ENCODE measurements around the gene CSHL1.

The CSHL1 gene

GRCh38 chr17:63933598-63933997 is 22.5 kb upstream of the CSHL1 start:
- no peak overlapping the region for H2BK12ac ChIP-seq (ENCODE audit: low read length)
- no peak overlapping the region for H3K9ac ChIP-seq (ENCODE audit: low read length)
- no peak overlapping the region for H3K23ac ChIP-seq (ENCODE audit: low read length)
- no peak for DNase-seq
- H2AFZ ChIP-seq (ENCODE audit: insufficient read depth, low read length, poor library complexity), result no peak overlapping the region
- H3K18ac ChIP-seq (ENCODE audit: low read length), result no peak overlapping the region
- no CpG with 5 or more reads among the region's 8 CpGs for WGBS (ENCODE audit: extremely low coverage, insufficient coverage, insufficient read length)
- H3K27me3 ChIP-seq (ENCODE audit: insufficient read depth, low read length), result no peaks in the 10 kb centered on the region
- H3K36me3 ChIP-seq (ENCODE audit: control insufficient read depth in 1 of 2, insufficient read depth in 2 of 2, low read length in 2 of 2), result no peaks in the 10 kb centered on the region
- H3K4me3 ChIP-seq (ENCODE audit: low read depth, low read length), result no peak overlapping the region
- H2BK120ac ChIP-seq (ENCODE audit: insufficient read depth, low read length, poor library complexity), result no peak overlapping the region
- H4K12ac ChIP-seq (ENCODE audit: low read depth, low read length), result no peak overlapping the region
- H3K9me3 ChIP-seq (ENCODE audit: insufficient read depth, low read depth, low read length), result no peaks in the 10 kb centered on the region
- no peak overlapping the region for H3K4ac ChIP-seq (ENCODE audit: low read depth, low read length)
- no peaks in the 10 kb centered on the region for H3K4me1 ChIP-seq (ENCODE audit: control insufficient read depth in 1 of 2, insufficient read depth in 2 of 2, low read length in 2 of 2)
- H2BK5ac ChIP-seq (ENCODE audit: low read depth, low read length, poor library complexity), result no peak overlapping the region
- H3K27ac ChIP-seq (ENCODE audit: low read depth, low read length), result no peak overlapping the region
- H2AK5ac ChIP-seq (ENCODE audit: low read length), result no peak overlapping the region
- no peak overlapping the region for H3K14ac ChIP-seq (ENCODE audit: low read length)
- no peak overlapping the region for H4K8ac ChIP-seq (ENCODE audit: low read depth, low read length)
- no peaks in the 10 kb centered on the region for H3K79me2 ChIP-seq (ENCODE audit: control insufficient read depth, insufficient read depth, low read length, poor library complexity)
- no peaks in the 10 kb centered on the region for H3K79me1 ChIP-seq (ENCODE audit: low read length)
- H3K4me2 ChIP-seq (ENCODE audit: low read length), result no peak overlapping the region
- H4K91ac ChIP-seq (ENCODE audit: low read depth, low read length), result no peak overlapping the region

- Histone ChIP-seq H3K14ac (ENCODE audit: low read length) (no peak overlapping the region), H2BK12ac (ENCODE audit: low read length) (no peak overlapping the region), H3K27me3 (ENCODE audit: insufficient read depth, low read length) (no peaks in the 10 kb centered on the region), H2BK5ac (ENCODE audit: low read depth, low read length, poor library complexity) (no peak overlapping the region), H3K9me3 (ENCODE audit: insufficient read depth, low read depth, low read length) (no peaks in the 10 kb centered on the region), H3K79me1 (ENCODE audit: low read length) (no peaks in the 10 kb centered on the region), H3K18ac (ENCODE audit: low read length) (no peak overlapping the region), H3K27ac (ENCODE audit: low read depth, low read length) (no peak overlapping the region), H4K12ac (ENCODE audit: low read depth, low read length) (no peak overlapping the region), H3K36me3 (ENCODE audit: control insufficient read depth in 1 of 2, insufficient read depth in 2 of 2, low read length in 2 of 2) (no peaks in the 10 kb centered on the region), H3K79me2 (ENCODE audit: control insufficient read depth, insufficient read depth, low read length, poor library complexity) (no peaks in the 10 kb centered on the region), H4K8ac (ENCODE audit: low read depth, low read length) (no peak overlapping the region), H4K91ac (ENCODE audit: low read depth, low read length) (no peak overlapping the region), H3K9ac (ENCODE audit: low read length) (no peak overlapping the region), H2AK5ac (ENCODE audit: low read length) (no peak overlapping the region), H3K4ac (ENCODE audit: low read depth, low read length) (no peak overlapping the region), H3K4me1 (ENCODE audit: control insufficient read depth in 1 of 2, insufficient read depth in 2 of 2, low read length in 2 of 2) (no peaks in the 10 kb centered on the region), H3K4me2 (ENCODE audit: low read length) (no peak overlapping the region), H2BK120ac (ENCODE audit: insufficient read depth, low read length, poor library complexity) (no peak overlapping the region), H3K23ac (ENCODE audit: low read length) (no peak overlapping the region), H2AFZ (ENCODE audit: insufficient read depth, low read length, poor library complexity) (no peak overlapping the region), H3K4me3 (ENCODE audit: low read depth, low read length) (no peak overlapping the region)
- DNase-seq, result no peak
- WGBS (ENCODE audit: extremely low coverage, insufficient coverage, insufficient read length), result no CpG with 5 or more reads among the region's 4 CpGs
Measured at GRCh38 chr17:63932721-63933120, 21.7 kb upstream of the CSHL1 start.

GRCh38 chr17:63931981-63932561 is 21.0 kb upstream of the CSHL1 start, which contains the start of gene CD79B:
TSS of gene CD79B (minus strand) at chr17:63932331. CDS start at chr17:63932261, 70 bp downstream.
- H2AK5ac ChIP-seq (ENCODE audit: low read length), result no peak within 1 kb of the TSS
- no CpG with 5 or more reads among the region's 19 CpGs for WGBS (ENCODE audit: extremely low coverage, insufficient coverage, insufficient read length)
- no peak within 1 kb of the TSS for H4K8ac ChIP-seq (ENCODE audit: low read depth, low read length)
- H3K4me1 ChIP-seq (ENCODE audit: control insufficient read depth in 1 of 2, insufficient read depth in 2 of 2, low read length in 2 of 2), result no peaks in the 10 kb centered on the region
- no peak within 1 kb of the TSS for H3K23ac ChIP-seq (ENCODE audit: low read length)
- H3K4me2 ChIP-seq (ENCODE audit: low read length), result no peak within 1 kb of the TSS
- no peaks in the 10 kb centered on the region for H3K79me1 ChIP-seq (ENCODE audit: low read length)
- no peaks in the 10 kb centered on the region for H3K36me3 ChIP-seq (ENCODE audit: control insufficient read depth in 1 of 2, insufficient read depth in 2 of 2, low read length in 2 of 2)
- H2AFZ ChIP-seq (ENCODE audit: insufficient read depth, low read length, poor library complexity), result peak within 1 kb of the TSS; percentile 52
- H3K27me3 ChIP-seq (ENCODE audit: insufficient read depth, low read length), result no peaks in the 10 kb centered on the region
- no peak within 1 kb of the TSS for H3K4ac ChIP-seq (ENCODE audit: low read depth, low read length)
- H4K12ac ChIP-seq (ENCODE audit: low read depth, low read length), result no peak within 1 kb of the TSS
- DNase-seq, result no peak
- no peak within 1 kb of the TSS for H2BK5ac ChIP-seq (ENCODE audit: low read depth, low read length, poor library complexity)
- no peaks in the 10 kb centered on the region for H3K79me2 ChIP-seq (ENCODE audit: control insufficient read depth, insufficient read depth, low read length, poor library complexity)
- no peak within 1 kb of the TSS for H2BK120ac ChIP-seq (ENCODE audit: insufficient read depth, low read length, poor library complexity)
- no peak within 1 kb of the TSS for H3K4me3 ChIP-seq (ENCODE audit: low read depth, low read length)
- peaks cover 2% of the 10 kb centered on the region for H3K9me3 ChIP-seq (ENCODE audit: insufficient read depth, low read depth, low read length)
- H3K18ac ChIP-seq (ENCODE audit: low read length), result no peak within 1 kb of the TSS
- H2BK12ac ChIP-seq (ENCODE audit: low read length), result no peak within 1 kb of the TSS
- H3K9ac ChIP-seq (ENCODE audit: low read length), result no peak within 1 kb of the TSS
- H3K27ac ChIP-seq (ENCODE audit: low read depth, low read length), result no peak within 1 kb of the TSS
- H4K91ac ChIP-seq (ENCODE audit: low read depth, low read length), result no peak within 1 kb of the TSS
- no peak within 1 kb of the TSS for H3K14ac ChIP-seq (ENCODE audit: low read length)

GRCh38 chr17:63930951-63931575 is 20.0 kb upstream of the CSHL1 start:
- Histone ChIP-seq H4K12ac (ENCODE audit: low read depth, low read length) (no peak overlapping the region), H3K27ac (ENCODE audit: low read depth, low read length) (no peak overlapping the region), H4K91ac (ENCODE audit: low read depth, low read length) (no peak overlapping the region), H3K79me1 (ENCODE audit: low read length) (no peaks in the 10 kb centered on the region), H4K8ac (ENCODE audit: low read depth, low read length) (no peak overlapping the region), H2AFZ (ENCODE audit: insufficient read depth, low read length, poor library complexity) (peak overlapping the region; percentile 52), H3K27me3 (ENCODE audit: insufficient read depth, low read length) (no peaks in the 10 kb centered on the region), H3K79me2 (ENCODE audit: control insufficient read depth, insufficient read depth, low read length, poor library complexity) (no peaks in the 10 kb centered on the region), H2BK120ac (ENCODE audit: insufficient read depth, low read length, poor library complexity) (no peak overlapping the region), H2BK5ac (ENCODE audit: low read depth, low read length, poor library complexity) (no peak overlapping the region), H3K36me3 (ENCODE audit: control insufficient read depth in 1 of 2, insufficient read depth in 2 of 2, low read length in 2 of 2) (no peaks in the 10 kb centered on the region), H3K4me3 (ENCODE audit: low read depth, low read length) (no peak overlapping the region), H3K4me2 (ENCODE audit: low read length) (no peak overlapping the region), H3K14ac (ENCODE audit: low read length) (no peak overlapping the region), H3K9me3 (ENCODE audit: insufficient read depth, low read depth, low read length) (peaks cover 2% of the 10 kb centered on the region), H3K4me1 (ENCODE audit: control insufficient read depth in 1 of 2, insufficient read depth in 2 of 2, low read length in 2 of 2) (no peaks in the 10 kb centered on the region), H3K4ac (ENCODE audit: low read depth, low read length) (no peak overlapping the region), H3K18ac (ENCODE audit: low read length) (no peak overlapping the region), H3K23ac (ENCODE audit: low read length) (no peak overlapping the region), H2BK12ac (ENCODE audit: low read length) (no peak overlapping the region), H2AK5ac (ENCODE audit: low read length) (no peak overlapping the region), H3K9ac (ENCODE audit: low read length) (no peak overlapping the region)
- WGBS (ENCODE audit: extremely low coverage, insufficient coverage, insufficient read length), result no CpG with 5 or more reads among the region's 16 CpGs
- DNase-seq, result no peak
